H1 (cell line): ENCODE results near the gene CAMK2D. TPM values are rescaled to one million over a fixed set of nuclear protein-coding genes. Genes with fewer than 3 reads are reported as not detected.

Source experiments
- EP300 ChIP-seq, 2 experiments: IDR thresholded peaks; 1 replicate in 1 of 2; 2 replicates in 1 of 2; pipeline ENCODE4 v1.6.1; 2011 to 2012; ENCODE audit warnings: low read depth in 2 of 2, low read length in 2 of 2, mild to moderate bottlenecking in 2 of 2, borderline replicate concordance in 1 of 2, inconsistent platforms in 1 of 2, moderate library complexity in 1 of 2
- polyA plus RNA-seq, 7 experiments: library from polyadenylated mRNA; depleted of rRNA in 3 of 7; stranded (reverse) in 5 of 7; unstranded in 2 of 7; fragments of >200 nt in 5 of 7; fragments of 200-250 nt in 2 of 7; gene quantifications; 1 replicate in 5 of 7; 2 replicates in 1 of 7; 4 replicates in 1 of 7; pipeline versions ENCODE4 v1.2.1 to v1.2.3, GENCODE V29; 2011 to 2013; ENCODE audit warnings: missing spikeins in 2 of 7, mixed read lengths in 2 of 7
- total RNA-seq: library from RNA; stranded (reverse); fragmentation: NEBNext Ultra II Directional; extraction: Animal tissue kit (Norgen Biotek cat#: 25700); gene quantifications from 2 replicates; pipeline ENCODE4 v1.2.1, GENCODE V29; 2021

CAMK2D gene
- total and polyA plus RNA-seq, 2 of the 8 experiments (the other 6 are each of a cell fraction or from before 2014, with no cell fraction given): 3.2 to 7.0 TPM

- TF ChIP-seq EP300 (IDR thresholded peaks at IDR 0.05; ENCODE audit: borderline replicate concordance in 1 of 2, low read depth in 2 of 2, low read length in 2 of 2): no peak
- TF ChIP-seq, all 59 proteins: peak for 0
Measured at GRCh38 chr4:113678641-113679040, 82.9 kb downstream of the CAMK2D start (continued).
